Ascending aorta (tissue), 2 donors: ENCODE results near the gene CDR2L. TPM values are rescaled to one million over a fixed set of nuclear protein-coding genes. Genes with fewer than 3 reads are reported as not detected.

Experiments
- DNase-seq, 2 donors: peaks; one replicate each; pipeline ENCODE4 v3.0.0-alpha.2; 2019; ENCODE audit warnings: low spot score in 2 of 2
- H3K27ac ChIP-seq, 2 donors: fragments of 200-600 bp; sonication (generic); one replicate each; pipeline ENCODE4 v1.5.1; 2016 to 2017; ENCODE audit warnings: mild to moderate bottlenecking in 1 of 2
- H3K27me3 ChIP-seq: fragments of 200-600 bp; sonication (generic); one replicate; pipeline ENCODE4 v1.5.1; 2017
- H3K36me3 ChIP-seq, 2 donors: fragments of 200-600 bp; sonication (generic); one replicate each; pipeline ENCODE4 v1.5.1; 2016
- H3K4me1 ChIP-seq, 2 donors: fragments of 200-600 bp; sonication (generic); one replicate each; pipeline ENCODE4 v1.5.1; 2016 to 2017; ENCODE audit warnings: mild to moderate bottlenecking in 1 of 2
- H3K4me3 ChIP-seq, 2 donors: fragments of 200-600 bp; sonication (generic); one replicate each; pipeline ENCODE4 v1.5.1; 2016 to 2017; ENCODE audit warnings: mild to moderate bottlenecking in 1 of 2
- H3K9me3 ChIP-seq, 2 donors: fragments of 200-600 bp; sonication (generic); one replicate each; pipeline ENCODE4 v1.5.1; 2016
- intact Hi-C: fragments of 100-400 bp; cut with DNase I; formaldehyde crosslinking; loops from one replicate; pipeline ENCODE4 v1.15.1; 2023
- total RNA-seq: library from RNA; depleted of rRNA; stranded (reverse); fragments of >200 nt; gene quantifications from one replicate; pipeline ENCODE4 v1.1.0, GENCODE V29; 2016
- TF ChIP-seq, protein P1 (sequence below), 3 experiments: fragments of 200-600 bp in 2 of 3; fragments of 450-650 bp in 1 of 3; sonication (generic) in 2 of 3; IDR thresholded peaks; one replicate each; pipeline ENCODE4 v1.5.1; 2016 to 2019; ENCODE audit warnings: antibody characterized with exemption in 3 of 3, mild to moderate bottlenecking in 1 of 3, moderate library complexity in 1 of 3

CDR2L gene
- total RNA-seq, 1 donor from 2014 or later = 54.7 TPM

DNA sequence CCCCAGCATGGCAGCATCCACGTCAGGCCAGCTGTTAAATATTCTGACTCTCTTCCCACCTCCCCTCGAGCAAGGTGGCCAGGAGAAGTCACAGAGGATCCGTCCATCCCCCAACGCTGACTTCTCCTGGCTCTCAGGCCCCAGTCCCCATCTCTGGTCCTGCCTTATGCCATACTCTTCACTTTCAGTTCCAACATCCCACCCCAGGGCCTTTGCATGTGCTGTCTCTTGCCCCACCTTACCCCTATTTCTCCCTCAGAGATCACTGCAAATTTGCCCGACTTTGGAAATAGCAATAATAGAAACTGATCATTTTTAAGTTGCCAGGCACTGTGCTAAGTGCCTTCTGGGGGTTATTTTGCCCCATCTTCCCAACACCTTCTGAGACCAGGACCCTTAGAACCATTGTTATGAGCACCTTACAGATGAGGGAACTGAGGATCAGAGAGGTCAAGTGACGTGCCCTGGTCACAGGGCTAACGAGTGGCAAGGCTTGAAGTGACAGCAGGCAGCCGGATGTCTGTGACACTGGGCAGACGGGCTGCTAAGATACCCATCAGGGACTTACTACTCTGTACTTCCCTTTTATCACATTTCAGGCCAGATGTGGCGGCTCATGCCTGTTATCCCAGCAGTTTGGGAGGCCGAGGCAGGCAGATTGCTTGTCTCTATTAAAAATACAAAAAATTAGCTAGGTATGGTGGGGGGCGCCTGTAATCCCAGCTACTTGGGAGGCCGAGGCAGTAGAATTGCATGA, 32.6 kb upstream of the CDR2L start:
- no peak for DNase-seq

DNA sequence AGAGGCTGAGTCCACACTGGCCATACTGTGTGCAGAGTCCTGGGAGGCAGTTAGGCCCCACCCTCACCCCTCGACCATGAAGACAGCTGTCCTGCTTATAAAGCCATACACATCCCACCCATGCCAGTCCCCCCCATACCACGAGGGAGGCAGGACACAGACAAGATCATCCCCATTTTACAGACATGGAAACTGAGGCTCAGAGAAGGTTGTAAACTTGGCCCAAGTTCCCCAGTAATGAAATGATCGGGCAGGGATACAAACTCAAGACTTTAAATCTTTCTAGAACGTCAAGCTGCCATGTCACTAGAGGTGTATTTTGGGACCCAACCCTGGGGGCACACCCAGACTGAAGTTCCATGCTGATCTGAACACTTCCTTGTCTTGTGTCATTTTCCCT, 31.3 kb upstream of the CDR2L start:
- Histone ChIP-seq H3K36me3 (no peaks in the 10 kb centered on the region), H3K4me3 (no peak overlapping the region), H3K4me1 (no peaks in the 10 kb centered on the region), H3K9me3 (no peaks in the 10 kb centered on the region), H3K27me3 (no peaks in the 10 kb centered on the region), H3K27ac (no peak overlapping the region)
- no peak for DNase-seq
- TF ChIP-seq, protein P1, sequence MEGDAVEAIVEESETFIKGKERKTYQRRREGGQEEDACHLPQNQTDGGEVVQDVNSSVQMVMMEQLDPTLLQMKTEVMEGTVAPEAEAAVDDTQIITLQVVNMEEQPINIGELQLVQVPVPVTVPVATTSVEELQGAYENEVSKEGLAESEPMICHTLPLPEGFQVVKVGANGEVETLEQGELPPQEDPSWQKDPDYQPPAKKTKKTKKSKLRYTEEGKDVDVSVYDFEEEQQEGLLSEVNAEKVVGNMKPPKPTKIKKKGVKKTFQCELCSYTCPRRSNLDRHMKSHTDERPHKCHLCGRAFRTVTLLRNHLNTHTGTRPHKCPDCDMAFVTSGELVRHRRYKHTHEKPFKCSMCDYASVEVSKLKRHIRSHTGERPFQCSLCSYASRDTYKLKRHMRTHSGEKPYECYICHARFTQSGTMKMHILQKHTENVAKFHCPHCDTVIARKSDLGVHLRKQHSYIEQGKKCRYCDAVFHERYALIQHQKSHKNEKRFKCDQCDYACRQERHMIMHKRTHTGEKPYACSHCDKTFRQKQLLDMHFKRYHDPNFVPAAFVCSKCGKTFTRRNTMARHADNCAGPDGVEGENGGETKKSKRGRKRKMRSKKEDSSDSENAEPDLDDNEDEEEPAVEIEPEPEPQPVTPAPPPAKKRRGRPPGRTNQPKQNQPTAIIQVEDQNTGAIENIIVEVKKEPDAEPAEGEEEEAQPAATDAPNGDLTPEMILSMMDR (IDR thresholded peaks at IDR 0.05) = no peak
- intact Hi-C loops = no loop called here

More for the DNA sequence above, 32.6 kb upstream of the CDR2L start:
- H3K4me3 ChIP-seq = no peak overlapping the region
- no peaks in the 10 kb centered on the region for H3K4me1 ChIP-seq
- H3K36me3 ChIP-seq = no peaks in the 10 kb centered on the region
- intact Hi-C loops = no loop called here
- no peaks in the 10 kb centered on the region for H3K27me3 ChIP-seq
- TF ChIP-seq, protein P1 (IDR thresholded peaks at IDR 0.05) = no peak
- H3K27ac ChIP-seq = no peak overlapping the region
- H3K9me3 ChIP-seq = no peaks in the 10 kb centered on the region

DNA sequence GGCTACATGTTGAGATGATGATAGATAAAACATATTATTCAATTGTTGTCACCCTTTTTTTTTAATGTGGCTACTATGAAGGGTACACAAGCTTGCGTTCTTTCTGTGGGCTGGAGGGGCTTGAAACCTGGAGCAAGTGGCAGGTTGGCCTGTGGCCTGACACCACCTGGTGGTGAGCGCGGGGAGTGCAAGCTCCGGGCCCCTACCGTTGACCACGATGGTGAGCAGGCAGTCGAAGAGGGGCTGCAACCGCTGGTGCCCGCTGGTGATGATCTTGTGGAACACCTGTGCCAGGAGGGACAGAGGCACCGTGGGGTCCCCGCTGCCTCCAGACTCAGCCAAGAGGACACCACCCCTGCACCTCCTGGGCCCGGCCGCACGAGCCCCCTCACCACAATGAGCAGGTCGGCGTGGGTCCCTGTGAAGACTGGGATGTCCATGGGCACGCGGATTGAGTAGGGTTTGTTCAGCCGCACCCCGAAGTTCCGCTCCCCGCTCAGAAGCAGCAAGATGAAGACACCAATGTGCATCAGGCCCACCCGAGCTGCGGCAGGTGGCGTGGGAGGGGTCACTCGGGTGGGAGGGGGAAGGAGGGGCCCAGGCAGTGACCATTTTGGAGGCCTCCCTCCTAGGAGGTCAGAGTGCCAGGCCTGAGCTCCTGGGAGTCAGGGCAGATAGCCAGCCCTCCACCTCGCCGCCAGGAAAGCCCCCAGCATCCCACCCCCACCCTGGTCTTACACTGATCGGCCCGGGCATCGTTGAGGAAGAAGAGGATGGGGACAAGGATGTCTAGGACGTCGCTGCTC, 29.3 kb upstream of the CDR2L start:
- Histone ChIP-seq H3K9me3 (no peaks in the 10 kb centered on the region), H3K4me1 (no peaks in the 10 kb centered on the region), H3K4me3 (no peak overlapping the region), H3K27ac (no peak overlapping the region), H3K27me3 (no peaks in the 10 kb centered on the region), H3K36me3 (no peaks in the 10 kb centered on the region)
- intact Hi-C loops = loop anchor here (2.0 kb wide), 1 partner anchor 213 kb away; no protein-coding TSS in a partner anchor
- TF ChIP-seq, protein P1 (IDR thresholded peaks at IDR 0.05) = peak; percentile 83 to 92 (median 87)
- peak in 1 of 2 donors; percentile 78 for DNase-seq

DNA sequence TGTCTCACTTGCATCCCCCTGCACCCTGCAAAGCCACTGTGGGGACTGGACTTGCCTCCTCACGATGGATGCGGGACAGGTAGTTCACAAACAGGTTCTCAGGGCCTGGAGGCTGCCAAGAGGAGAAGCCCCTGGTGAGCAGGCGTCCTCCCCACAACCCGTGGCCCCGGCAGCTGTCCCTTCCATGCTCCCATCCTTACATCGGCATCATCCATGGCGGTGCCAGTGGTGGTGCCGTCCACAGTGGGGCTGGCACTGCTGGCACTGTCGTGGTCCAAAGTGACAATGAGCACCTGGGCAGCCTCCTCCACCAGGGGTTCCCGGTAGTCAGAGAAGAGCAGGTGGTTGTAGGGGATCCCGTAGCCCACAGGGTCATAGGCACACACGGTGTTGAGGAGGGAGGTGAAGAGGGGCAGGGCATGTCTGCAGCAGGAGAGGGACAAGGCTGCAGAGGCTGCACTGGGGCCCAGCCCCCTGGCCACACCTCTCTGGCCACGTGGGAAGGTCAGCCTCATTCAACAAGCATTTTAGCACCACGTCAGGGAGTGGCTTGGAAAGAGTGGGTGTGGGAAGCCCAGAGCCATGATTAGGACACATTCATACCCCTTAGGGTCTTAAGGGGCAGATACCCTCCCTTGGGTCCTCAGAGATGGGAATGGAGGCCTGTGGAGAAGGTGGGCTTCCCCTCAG, 27.5 kb upstream of the CDR2L start:
- TF ChIP-seq, protein P1 (IDR thresholded peaks at IDR 0.05) = no peak
- no peak overlapping the region for H3K27ac ChIP-seq
- no peaks in the 10 kb centered on the region for H3K4me1 ChIP-seq
- DNase-seq = no peak
- H3K36me3 ChIP-seq = no peaks in the 10 kb centered on the region
- no peak overlapping the region for H3K4me3 ChIP-seq
- no peaks in the 10 kb centered on the region for H3K27me3 ChIP-seq
- no peaks in the 10 kb centered on the region for H3K9me3 ChIP-seq
- intact Hi-C loops = loop anchor here (2.0 to 5.0 kb wide), 3 partner anchors 147 to 241 kb away; partner anchors contain the start of gene ARMC7

DNA sequence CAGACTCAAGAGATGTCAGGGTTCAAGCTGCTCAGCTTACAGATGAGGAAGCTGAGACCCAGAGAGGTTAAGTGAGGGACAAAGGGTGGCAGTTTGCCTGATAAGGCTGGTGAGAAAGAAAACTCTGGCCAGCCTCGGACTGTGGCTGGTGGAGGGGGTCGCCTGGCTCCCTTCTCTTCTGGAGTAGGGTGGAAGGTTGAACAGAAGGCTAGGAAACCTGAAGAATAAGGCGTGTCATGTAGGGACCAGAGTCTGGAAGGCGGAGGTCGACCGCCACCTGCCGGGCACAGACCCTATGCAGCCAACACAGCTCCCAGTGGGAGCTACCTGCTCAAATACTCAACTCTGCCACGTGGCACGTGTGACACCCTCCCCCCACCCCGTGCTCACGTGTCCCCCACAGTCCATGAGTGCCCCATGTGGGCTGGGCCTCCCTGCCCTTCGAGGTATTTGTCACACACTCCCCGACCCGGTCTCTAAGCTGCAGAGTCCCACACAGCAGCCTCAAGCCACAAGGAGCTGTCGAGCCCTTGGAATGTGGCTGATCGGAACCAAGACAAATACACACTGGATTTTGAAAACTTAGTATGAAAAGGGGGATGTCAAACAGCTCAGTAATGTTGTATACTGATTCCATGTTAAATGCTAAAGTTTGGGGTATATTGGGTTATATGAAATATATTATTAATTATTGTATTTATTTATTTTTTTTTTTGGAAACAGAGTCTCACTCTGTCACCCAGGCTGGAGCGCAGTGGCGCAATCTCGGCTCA, 26.7 kb upstream of the CDR2L start:
- Histone ChIP-seq H3K4me3 (no peak overlapping the region), H3K27ac (no peak overlapping the region), H3K9me3 (no peaks in the 10 kb centered on the region), H3K4me1 (no peaks in the 10 kb centered on the region), H3K36me3 (no peaks in the 10 kb centered on the region), H3K27me3 (no peaks in the 10 kb centered on the region)
- no peak for DNase-seq
- TF ChIP-seq, protein P1 (IDR thresholded peaks at IDR 0.05) = no peak
- intact Hi-C loops = loop anchor here (1.0 to 5.0 kb wide), 4 partner anchors 28 to 240 kb away; partner anchors contain the start of gene ARMC7
